GM18873 (cell line): ENCODE results near the gene DPF1.

Experiments used
- ATAC-seq: cut with Tn5 transposase; IDR thresholded peaks from one replicate; pipeline ENCODE4 v1.9.1; 2021; ENCODE audit warnings: mild to moderate bottlenecking, moderate library complexity, moderate number of reproducible peaks; ENCODE audit not compliant: unreplicated experiment, low FRiP score

DPF1 gene

DNA sequence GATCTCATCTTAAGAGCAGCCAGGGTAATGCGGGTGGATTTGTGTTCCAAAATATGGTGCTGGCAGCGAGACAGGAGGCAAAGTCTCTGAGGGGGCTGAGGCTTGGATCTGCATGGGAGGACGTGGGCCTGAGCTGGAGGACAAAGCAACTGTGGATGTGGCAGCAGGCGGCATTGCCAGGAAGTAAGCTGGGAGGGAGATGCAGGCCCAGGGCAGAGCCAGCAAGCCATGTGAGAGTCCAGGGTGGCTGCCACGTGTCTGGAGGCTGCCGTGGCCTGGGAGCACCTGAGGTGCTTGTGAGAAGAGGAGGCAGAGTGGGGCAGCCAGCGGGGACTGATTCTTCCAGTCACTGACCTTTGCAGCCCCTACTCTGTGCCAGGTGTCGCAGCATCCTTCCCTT is 52.0 kb downstream of the DPF1 start:
- ATAC-seq, result no peak

DNA sequence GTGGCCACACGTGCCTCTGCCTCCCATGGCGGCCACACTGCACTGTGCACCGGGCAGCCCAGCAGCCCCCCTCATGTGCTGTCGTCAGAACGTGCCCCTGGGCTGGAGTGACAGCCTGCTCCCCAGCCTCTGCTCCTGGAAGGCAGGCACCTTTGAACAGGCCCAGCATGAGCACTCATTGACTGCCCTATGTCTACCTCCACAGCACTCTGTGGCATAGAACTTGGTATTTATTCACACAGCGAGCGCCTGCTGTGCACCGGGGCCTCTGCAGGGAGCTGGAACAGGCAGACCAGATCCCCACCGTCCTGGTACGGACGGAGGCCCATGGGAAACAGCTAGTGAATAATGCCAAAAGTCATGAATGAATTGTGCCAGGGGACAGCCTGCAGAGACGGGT is 53.7 kb downstream of the DPF1 start:
- ATAC-seq, result no peak

DNA sequence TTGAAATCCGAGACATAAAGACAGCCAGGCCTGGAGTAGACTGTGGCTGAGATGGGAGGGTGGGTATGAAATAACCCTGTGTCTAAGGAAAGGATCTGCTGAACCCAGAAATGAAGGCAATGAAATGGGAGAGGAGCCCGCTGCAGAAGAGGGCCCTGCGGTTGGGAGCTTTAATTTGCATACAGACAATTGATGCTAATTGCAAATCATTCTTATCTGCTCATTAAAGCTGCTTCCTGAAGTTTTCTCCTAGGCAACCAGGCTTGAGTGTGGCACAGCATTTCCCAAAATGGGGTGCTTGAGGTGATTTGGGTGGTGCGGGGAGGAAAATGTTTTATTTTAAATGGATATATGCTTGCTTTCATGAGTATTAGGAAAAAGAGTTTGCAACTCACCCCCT is 55.4 kb downstream of the DPF1 start:
- no peak for ATAC-seq

DNA sequence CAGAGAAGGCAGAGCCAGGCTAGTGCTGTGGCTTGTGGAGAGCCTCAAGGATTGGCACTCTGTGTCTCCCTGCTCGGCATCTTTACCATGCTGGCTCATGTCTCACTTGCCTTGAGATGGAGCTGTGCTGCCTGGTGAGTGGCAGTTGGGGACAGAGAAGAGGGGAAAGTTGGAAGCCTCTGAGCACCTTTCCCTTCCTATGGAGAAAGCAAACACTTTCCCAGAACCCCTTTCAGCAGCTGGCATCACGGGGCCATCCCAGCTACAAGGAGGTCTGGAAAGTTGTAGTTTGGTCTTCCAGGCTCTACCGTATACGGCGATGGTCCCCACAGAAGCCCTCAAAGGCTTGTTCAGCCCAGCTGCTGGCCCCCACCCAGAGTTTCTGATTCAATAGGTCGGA is 58.7 kb downstream of the DPF1 start:
- ATAC-seq, result no peak

DNA sequence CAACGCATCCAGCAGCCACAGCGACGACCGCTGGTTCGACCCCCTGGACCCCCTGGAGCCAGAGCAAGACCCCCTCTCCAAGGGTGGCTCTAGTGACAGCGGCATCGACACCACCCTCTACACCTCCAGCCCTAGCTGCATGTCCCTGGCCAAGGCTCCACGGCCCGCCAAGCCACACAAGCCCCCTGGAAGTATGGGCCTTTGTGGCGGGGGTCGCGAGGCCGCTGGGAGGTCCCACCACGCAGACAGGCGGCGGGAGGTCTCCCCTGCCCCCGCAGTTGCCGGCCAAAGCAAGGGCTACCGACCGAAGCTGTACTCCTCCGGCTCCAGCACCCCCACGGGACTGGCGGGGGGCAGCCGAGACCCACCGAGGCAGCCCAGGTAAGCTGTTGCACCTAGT is 59.5 kb downstream of the DPF1 start:
- no peak for ATAC-seq

DNA sequence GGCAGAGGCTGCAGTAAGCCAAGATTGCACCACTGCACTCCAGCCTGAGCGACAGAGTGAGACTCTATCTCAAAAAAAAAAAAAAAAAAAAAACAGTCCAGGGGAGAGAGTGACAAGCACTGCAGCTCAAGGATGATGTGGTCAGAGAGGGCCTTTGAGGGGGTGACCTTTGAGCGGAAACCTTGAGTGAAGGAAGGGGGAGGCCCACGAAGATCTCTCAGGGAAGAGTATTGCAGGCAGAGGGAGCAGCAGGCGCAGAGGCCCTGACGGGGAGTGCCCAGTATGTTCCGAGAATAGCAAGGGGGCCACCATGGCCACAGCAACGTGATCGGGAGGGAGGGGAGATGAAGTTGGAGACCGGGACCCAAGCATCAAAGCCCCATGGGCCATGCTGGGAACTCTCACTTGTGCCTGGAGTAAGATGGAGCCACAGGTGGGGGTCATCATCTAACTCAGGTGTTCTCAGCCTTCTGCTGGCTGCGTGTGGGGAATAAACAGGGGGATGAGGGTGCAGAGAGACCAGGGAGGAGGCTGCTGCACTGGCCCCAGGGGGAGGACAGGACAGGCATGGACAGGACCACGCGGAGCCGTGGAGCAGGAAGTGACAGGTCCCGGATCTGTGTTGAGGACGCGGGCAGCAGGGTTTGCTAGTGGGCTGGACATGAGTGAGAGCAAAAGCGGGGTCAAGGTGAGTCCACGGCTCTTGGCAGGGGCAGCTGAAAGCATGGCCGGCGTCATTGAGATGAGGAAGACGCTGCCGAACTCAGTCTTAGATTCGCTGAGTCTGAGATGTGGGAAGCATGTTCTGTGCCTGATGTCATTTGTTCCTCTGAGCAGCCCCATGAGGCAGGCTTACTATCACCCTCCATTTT is 60.4 kb downstream of the DPF1 start:
- no peak for ATAC-seq

DNA sequence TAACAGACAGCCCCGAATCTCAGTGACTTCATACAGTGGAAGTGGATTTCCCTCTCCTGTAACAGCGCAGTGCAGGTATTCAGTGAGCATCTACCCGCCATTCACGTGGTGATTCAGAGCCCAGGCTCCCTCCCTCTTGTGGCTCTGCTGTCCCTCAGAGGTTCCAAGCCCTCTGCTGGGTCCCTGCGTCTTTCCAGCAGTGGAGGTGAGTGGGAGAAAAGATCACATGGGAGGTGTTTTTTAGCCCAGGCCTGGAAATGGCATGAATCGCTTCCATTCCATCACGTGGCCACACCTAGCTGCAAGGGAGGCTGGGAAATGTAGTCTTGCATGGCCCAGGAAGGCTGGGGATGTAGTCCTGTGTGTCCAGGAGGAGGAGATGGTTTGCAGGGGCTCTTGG is 61.4 kb downstream of the DPF1 start:
- ATAC-seq, result no peak

DNA sequence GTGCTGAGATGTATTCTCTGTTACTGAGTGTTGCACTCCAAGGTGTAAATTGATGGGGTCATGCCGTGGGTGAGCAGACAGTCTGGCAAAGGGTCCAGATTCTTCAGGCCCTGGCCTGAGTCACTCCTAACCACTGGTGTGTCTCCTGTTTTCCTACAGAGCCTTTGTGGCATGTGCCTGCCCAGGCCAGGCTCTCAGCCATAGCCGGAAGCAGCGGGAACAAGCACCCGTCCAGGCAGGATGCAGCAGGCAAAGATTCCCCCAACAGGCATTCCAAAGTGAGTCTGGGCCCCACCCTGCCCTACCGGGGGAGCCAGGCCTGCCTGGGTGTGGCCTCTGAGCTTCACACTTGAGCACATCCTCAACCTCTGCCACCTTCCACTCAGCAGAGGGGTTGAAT is 61.9 kb downstream of the DPF1 start:
- no peak for ATAC-seq
